HPDE6-E6E7 (cell line): ENCODE measurements around the gene BCL2L11.

Experiments
- DNase-seq: peaks from one replicate; pipeline ENCODE4 v3.0.0; 2011; ENCODE audit warnings: missing footprints; ENCODE audit errors: extremely low spot score

The BCL2L11 gene

GRCh38 chr2:111143107-111143842 lies 22.6 kb downstream of the BCL2L11 start:
- no peak for DNase-seq

GRCh38 chr2:111143843-111144198 lies 23.1 kb downstream of the BCL2L11 start:
- DNase-seq, result no peak

- no peak for DNase-seq
These were observed 24.5 kb downstream of the BCL2L11 start for GRCh38 chr2:111145103-111145760.

- no peak for DNase-seq
These were observed 25.2 kb downstream of the BCL2L11 start for GRCh38 chr2:111145951-111146350.

GRCh38 chr2:111148225-111148873 lies 27.6 kb downstream of the BCL2L11 start:
- no peak for DNase-seq

- DNase-seq, result no peak
These were observed 28.2 kb downstream of the BCL2L11 start for GRCh38 chr2:111148925-111149324.

- DNase-seq, result no peak
These were observed 29.3 kb downstream of the BCL2L11 start for GRCh38 chr2:111149882-111150455.

GRCh38 chr2:111154758-111155157 lies 34.0 kb downstream of the BCL2L11 start:
- DNase-seq, result no peak

GRCh38 chr2:111155610-111156009 lies 34.9 kb downstream of the BCL2L11 start:
- peak; percentile 50 for DNase-seq

GRCh38 chr2:111156529-111156928 lies 35.8 kb downstream of the BCL2L11 start:
- no peak for DNase-seq

GRCh38 chr2:111157071-111157661 lies 36.5 kb downstream of the BCL2L11 start:
- DNase-seq, result no peak

GRCh38 chr2:111157798-111158197 lies 37.1 kb downstream of the BCL2L11 start:
- no peak for DNase-seq

- DNase-seq, result no peak
These were observed 38.9 kb downstream of the BCL2L11 start for GRCh38 chr2:111159641-111160040.

- peak; percentile 22 for DNase-seq
These were observed 40.0 kb downstream of the BCL2L11 start for GRCh38 chr2:111160758-111161157.

GRCh38 chr2:111161971-111162370 lies 41.3 kb downstream of the BCL2L11 start:
- DNase-seq, result no peak

- no peak for DNase-seq
These were observed 42.1 kb downstream of the BCL2L11 start for GRCh38 chr2:111162718-111163331.

GRCh38 chr2:111164078-111164477 lies 43.4 kb downstream of the BCL2L11 start:
- no peak for DNase-seq

- DNase-seq, result no peak
These were observed 44.4 kb downstream of the BCL2L11 start for GRCh38 chr2:111165084-111165483.

- DNase-seq, result no peak
These were observed 45.4 kb downstream of the BCL2L11 start for GRCh38 chr2:111166115-111166514.

- DNase-seq, result no peak
These were observed 46.6 kb downstream of the BCL2L11 start for GRCh38 chr2:111167076-111167862.

GRCh38 chr2:111167863-111168162 lies 47.1 kb downstream of the BCL2L11 start:
- DNase-seq, result no peak
